Effector memory CD8-positive, alpha-beta T cell (primary cell): Measurements from ENCODE around the gene PCDHGA6.
A peak's percentile ranks its signal among the peaks of the same experiment; 100 is the strongest.
"Not testable (repeated sequence)": the region's sequence is repeated elsewhere in the genome, so short reads cannot be mapped to it uniquely, and the experiment has no call there.

Experiments used
- ATAC-seq: fragments of 150-1000 bp; cut with Tn5 transposase; replicated peaks from 2 replicates; pipeline ENCODE4 v1.10.0; 2021; ENCODE audit warnings: mild to moderate bottlenecking, moderate library complexity
- DNase-seq, 3 experiments: peaks; one replicate each; pipeline ENCODE4 v3.0.0; 2021
- H3K27ac Mint-ChIP-seq, 2 donors: one replicate each; pipeline ENCODE4 v1.8.0; 2022; ENCODE audit warnings: mild to moderate bottlenecking in 2 of 2, mixed read lengths in 2 of 2, moderate library complexity in 2 of 2
- H3K27me3 Mint-ChIP-seq, 2 donors: one replicate each; pipeline ENCODE4 v1.8.0; 2022; ENCODE audit warnings: mixed read lengths in 2 of 2
- H3K36me3 Mint-ChIP-seq: one replicate; pipeline ENCODE4 v1.8.0; 2022; ENCODE audit warnings: mild to moderate bottlenecking, moderate library complexity, mixed read lengths; ENCODE audit not compliant: insufficient read depth
- H3K4me1 Mint-ChIP-seq, 2 donors: one replicate each; pipeline ENCODE4 v1.8.0; 2022; ENCODE audit warnings: low read depth in 2 of 2, mixed read lengths in 2 of 2
- H3K4me3 Mint-ChIP-seq, 2 donors: one replicate each; pipeline ENCODE4 v1.8.0; 2022; ENCODE audit warnings: mild to moderate bottlenecking in 2 of 2, mixed read lengths in 2 of 2, moderate library complexity in 2 of 2
- H3K9me3 Mint-ChIP-seq, 2 donors: one replicate each; pipeline ENCODE4 v1.8.0; 2022; ENCODE audit warnings: mixed read lengths in 2 of 2

Gene PCDHGA6

DNA sequence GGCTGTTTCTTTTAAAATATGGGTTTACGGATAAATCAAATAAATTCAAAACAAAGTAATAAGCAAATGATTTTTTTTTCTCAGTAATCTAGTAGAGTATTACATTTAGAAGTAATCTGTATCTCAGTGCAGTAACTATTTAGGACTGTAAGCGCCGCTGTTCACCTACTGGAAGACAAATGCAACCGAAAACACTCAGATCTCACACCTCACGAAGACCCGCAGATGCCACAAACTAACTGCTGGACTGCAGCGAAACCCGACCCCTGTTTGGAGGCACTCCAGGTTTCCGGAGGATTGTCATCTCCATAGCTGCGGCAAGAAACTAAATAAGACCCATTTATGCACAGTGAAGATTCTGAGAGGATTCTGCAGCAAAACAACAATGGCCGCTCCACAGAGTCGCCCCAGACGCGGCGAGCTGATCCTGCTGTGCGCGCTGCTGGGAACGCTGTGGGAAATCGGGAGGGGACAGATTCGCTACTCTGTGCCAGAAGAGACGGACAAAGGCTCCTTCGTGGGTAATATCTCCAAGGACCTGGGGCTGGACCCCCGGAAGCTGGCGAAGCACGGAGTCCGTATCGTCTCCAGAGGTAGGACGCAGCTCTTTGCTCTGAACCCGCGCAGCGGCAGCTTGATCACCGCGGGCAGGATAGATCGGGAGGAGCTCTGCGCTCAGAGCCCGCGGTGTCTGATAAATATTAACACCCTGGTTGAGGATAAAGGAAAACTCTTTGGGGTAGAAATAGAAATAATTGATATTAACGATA lies 18.9 kb downstream of the PCDHGA6 start, which contains the start of gene PCDHGA8:
Gene PCDHGA8, plus strand, starts transcription at position 205 of the 770 bp plus-strand sequence. Its CDS starts 181 bp downstream, at position 386.
- peaks cover 6 to 14% of the 10 kb centered on the region in 2 donors for H3K9me3 Mint-ChIP-seq
- peaks cover 0 to 3% of the 10 kb centered on the region in 2 donors for H3K4me1 Mint-ChIP-seq
- ATAC-seq (no peak), DNase-seq (no peak)
- no peak within 1 kb of the TSS for H3K4me3 Mint-ChIP-seq
- H3K27me3 Mint-ChIP-seq, result peaks cover 36 to 80% of the 10 kb centered on the region in 2 donors
- H3K27ac Mint-ChIP-seq, result no peak within 1 kb of the TSS
- peaks cover 7% of the 10 kb centered on the region for H3K36me3 Mint-ChIP-seq

- DNase-seq, result no peak
- H3K9me3 Mint-ChIP-seq, result peaks cover 6 to 14% of the 10 kb centered on the region in 2 donors
- H3K36me3 Mint-ChIP-seq, result peaks cover 10% of the 10 kb centered on the region
- peaks cover 34 to 78% of the 10 kb centered on the region in 2 donors for H3K27me3 Mint-ChIP-seq
- ATAC-seq, result no peak
- H3K27ac Mint-ChIP-seq, result no peak overlapping the region
- peaks cover 0 to 3% of the 10 kb centered on the region in 2 donors for H3K4me1 Mint-ChIP-seq
- no peak overlapping the region for H3K4me3 Mint-ChIP-seq
Measured at GRCh38 chr5:141393267-141393666, 19.6 kb downstream of the PCDHGA6 start.

DNA sequence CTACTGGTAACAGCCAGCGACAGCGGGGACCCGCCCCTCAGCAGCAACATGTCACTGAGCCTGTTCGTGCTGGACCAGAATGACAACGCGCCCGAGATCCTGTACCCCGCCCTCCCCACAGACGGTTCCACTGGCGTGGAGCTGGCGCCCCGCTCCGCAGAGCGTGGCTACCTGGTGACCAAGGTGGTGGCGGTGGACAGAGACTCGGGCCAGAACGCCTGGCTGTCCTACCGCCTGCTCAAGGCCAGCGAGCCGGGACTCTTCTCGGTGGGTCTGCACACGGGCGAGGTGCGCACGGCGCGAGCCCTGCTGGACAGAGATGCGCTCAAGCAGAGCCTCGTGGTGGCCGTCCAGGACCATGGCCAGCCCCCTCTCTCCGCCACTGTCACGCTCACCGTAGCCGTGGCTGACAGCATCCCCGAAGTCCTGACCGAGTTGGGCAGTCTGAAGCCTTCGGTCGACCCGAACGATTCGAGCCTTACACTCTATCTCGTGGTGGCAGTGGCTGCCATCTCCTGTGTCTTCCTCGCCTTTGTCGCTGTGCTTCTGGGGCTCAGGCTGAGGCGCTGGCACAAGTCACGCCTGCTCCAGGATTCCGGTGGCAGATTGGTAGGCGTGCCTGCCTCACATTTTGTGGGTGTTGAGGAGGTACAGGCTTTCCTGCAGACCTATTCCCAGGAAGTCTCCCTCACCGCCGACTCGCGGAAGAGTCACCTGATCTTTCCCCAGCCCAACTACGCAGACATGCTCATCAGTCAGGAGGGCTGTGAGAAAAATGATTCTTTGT lies 20.9 kb downstream of the PCDHGA6 start:
- not testable (repeated sequence) for ATAC-seq, H3K4me1 Mint-ChIP-seq, H3K4me3 Mint-ChIP-seq, H3K36me3 Mint-ChIP-seq, DNase-seq, H3K27ac Mint-ChIP-seq
- Mint-ChIP-seq H3K9me3 (peaks cover 5 to 14% of the 10 kb centered on the region in 2 donors), H3K27me3 (peaks cover 36 to 77% of the 10 kb centered on the region in 2 donors)

DNA sequence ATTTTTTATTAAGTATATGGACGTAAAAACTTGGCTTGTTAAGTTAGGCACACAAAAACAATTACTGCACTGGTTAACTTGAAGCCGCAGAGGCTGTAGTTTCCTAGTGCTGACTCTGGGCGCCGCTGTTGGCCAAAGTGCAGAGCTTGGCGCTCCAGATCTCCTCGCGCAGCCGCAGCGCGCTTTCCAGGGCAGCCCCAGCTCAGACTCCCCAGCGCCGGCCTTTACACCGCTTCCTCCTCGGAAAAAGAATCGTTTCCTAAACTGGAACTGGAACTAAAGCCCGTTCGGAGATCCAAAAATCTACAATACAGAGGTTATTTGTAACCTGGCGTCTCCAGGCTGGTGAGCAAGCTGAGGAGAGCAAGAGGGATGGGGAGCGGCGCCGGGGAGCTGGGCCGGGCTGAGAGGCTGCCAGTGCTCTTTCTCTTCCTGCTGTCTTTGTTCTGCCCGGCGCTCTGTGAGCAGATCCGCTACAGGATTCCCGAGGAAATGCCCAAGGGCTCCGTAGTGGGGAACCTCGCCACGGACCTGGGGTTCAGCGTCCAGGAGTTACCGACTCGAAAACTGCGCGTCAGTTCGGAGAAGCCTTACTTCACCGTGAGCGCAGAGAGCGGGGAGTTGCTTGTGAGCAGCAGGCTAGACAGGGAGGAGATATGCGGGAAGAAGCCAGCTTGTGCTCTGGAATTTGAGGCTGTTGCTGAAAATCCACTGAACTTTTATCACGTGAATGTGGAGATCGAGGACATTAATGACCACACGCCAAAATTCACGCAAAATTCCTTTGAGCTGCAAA lies 24.3 kb downstream of the PCDHGA6 start, which contains the start of gene PCDHGB5:
Gene PCDHGB5, plus strand, starts transcription at position 192 of the 796 bp plus-strand sequence. Its CDS starts 181 bp downstream, at position 373.
- H3K36me3 Mint-ChIP-seq, DNase-seq, H3K27ac Mint-ChIP-seq, H3K4me1 Mint-ChIP-seq, H3K9me3 Mint-ChIP-seq: not testable (repeated sequence)
- Mint-ChIP-seq H3K4me3 (peak within 1 kb of the TSS; percentile 31 to 53), H3K27me3 (peaks cover 44 to 77% of the 10 kb centered on the region in 2 donors)
- ATAC-seq, result peak; percentile 77

DNA sequence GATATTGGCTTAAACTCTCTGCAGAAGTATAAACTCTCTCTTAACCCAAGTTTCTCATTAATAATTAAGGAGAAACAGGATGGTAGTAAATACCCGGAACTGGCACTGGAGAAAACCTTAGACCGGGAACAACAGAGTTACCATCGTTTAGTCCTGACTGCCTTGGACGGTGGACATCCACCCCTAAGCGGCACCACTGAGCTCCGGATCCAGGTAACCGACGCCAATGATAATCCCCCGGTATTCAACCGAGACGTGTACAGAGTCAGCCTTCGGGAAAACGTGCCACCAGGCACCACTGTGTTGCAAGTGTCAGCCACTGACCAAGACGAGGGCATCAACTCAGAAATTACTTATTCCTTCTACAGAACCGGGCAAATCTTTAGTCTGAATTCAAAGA lies 24.9 kb downstream of the PCDHGA6 start:
- Mint-ChIP-seq H3K4me1 (peaks cover 0 to 3% of the 10 kb centered on the region in 2 donors), H3K36me3 (peaks cover 8% of the 10 kb centered on the region), H3K27ac (no peak overlapping the region), H3K9me3 (peaks cover 7% of the 10 kb centered on the region in 2 donors), H3K4me3 (no peak overlapping the region), H3K27me3 (peaks cover 48 to 77% of the 10 kb centered on the region in 2 donors)
- DNase-seq (no peak), ATAC-seq (no peak)

GRCh38 chr5:141399555-141400258 lies 26.0 kb downstream of the PCDHGA6 start:
- H3K4me3 Mint-ChIP-seq, result no peak overlapping the region
- H3K36me3 Mint-ChIP-seq, result peaks cover 4% of the 10 kb centered on the region
- peaks cover 0 to 3% of the 10 kb centered on the region in 2 donors for H3K4me1 Mint-ChIP-seq
- DNase-seq (no peak), ATAC-seq (no peak)
- peaks cover 0 to 5% of the 10 kb centered on the region in 2 donors for H3K9me3 Mint-ChIP-seq
- no peak overlapping the region for H3K27ac Mint-ChIP-seq
- H3K27me3 Mint-ChIP-seq, result peaks cover 50 to 77% of the 10 kb centered on the region in 2 donors

GRCh38 chr5:141402553-141403243 lies 29.0 kb downstream of the PCDHGA6 start, which contains the start of gene PCDHGA9:
PCDHGA9 (plus strand) TSS chr5:141402778; CDS start chr5:141402953, 175 bp downstream.
- peaks cover 0 to 5% of the 10 kb centered on the region in 2 donors for H3K9me3 Mint-ChIP-seq
- ATAC-seq (no peak), DNase-seq (no peak)
- H3K27ac Mint-ChIP-seq, result no peak within 1 kb of the TSS
- peaks cover 0 to 3% of the 10 kb centered on the region in 2 donors for H3K4me1 Mint-ChIP-seq
- peaks cover 2% of the 10 kb centered on the region for H3K36me3 Mint-ChIP-seq
- peaks cover 61 to 79% of the 10 kb centered on the region in 2 donors for H3K27me3 Mint-ChIP-seq
- H3K4me3 Mint-ChIP-seq, result peak within 1 kb of the TSS; percentile 29 to 51

DNA sequence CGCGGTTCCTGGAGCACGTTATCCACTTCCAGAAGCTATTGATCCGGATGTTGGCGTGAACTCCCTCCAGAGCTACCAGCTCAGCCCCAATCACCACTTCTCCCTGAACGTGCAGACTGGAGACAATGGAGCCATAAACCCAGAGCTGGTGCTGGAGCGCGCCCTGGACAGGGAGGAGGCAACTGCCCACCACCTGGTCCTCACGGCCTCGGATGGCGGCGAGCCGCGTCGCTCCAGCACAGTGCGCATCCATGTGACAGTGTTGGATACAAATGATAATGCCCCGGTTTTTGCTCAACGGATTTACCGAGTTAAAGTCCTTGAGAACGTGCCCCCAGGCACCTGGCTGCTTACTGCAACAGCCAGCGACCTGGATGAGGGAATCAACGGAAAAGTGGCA lies 29.7 kb downstream of the PCDHGA6 start:
- ATAC-seq (no peak), DNase-seq (no peak)
- H3K4me3 Mint-ChIP-seq, result peak overlapping the region in 1 of 2 donors; percentile 29
- peaks cover 0 to 3% of the 10 kb centered on the region in 2 donors for H3K4me1 Mint-ChIP-seq
- no peaks in the 10 kb centered on the region for H3K36me3 Mint-ChIP-seq
- peaks cover 66 to 86% of the 10 kb centered on the region in 2 donors for H3K27me3 Mint-ChIP-seq
- no peak overlapping the region for H3K27ac Mint-ChIP-seq
- H3K9me3 Mint-ChIP-seq, result peaks cover 0 to 5% of the 10 kb centered on the region in 2 donors

- not testable (repeated sequence) for H3K27ac Mint-ChIP-seq, H3K36me3 Mint-ChIP-seq, H3K9me3 Mint-ChIP-seq, ATAC-seq, DNase-seq, H3K4me1 Mint-ChIP-seq
- peaks cover 55 to 73% of the 10 kb centered on the region in 2 donors for H3K27me3 Mint-ChIP-seq
- H3K4me3 Mint-ChIP-seq, result peak within 1 kb of the TSS; percentile 23 to 48
Measured at GRCh38 chr5:141407790-141408505, 34.3 kb downstream of the PCDHGA6 start, which contains the start of gene PCDHGB6. PCDHGB6 (plus strand) TSS chr5:141408021; CDS start chr5:141408203, 182 bp downstream.

DNA sequence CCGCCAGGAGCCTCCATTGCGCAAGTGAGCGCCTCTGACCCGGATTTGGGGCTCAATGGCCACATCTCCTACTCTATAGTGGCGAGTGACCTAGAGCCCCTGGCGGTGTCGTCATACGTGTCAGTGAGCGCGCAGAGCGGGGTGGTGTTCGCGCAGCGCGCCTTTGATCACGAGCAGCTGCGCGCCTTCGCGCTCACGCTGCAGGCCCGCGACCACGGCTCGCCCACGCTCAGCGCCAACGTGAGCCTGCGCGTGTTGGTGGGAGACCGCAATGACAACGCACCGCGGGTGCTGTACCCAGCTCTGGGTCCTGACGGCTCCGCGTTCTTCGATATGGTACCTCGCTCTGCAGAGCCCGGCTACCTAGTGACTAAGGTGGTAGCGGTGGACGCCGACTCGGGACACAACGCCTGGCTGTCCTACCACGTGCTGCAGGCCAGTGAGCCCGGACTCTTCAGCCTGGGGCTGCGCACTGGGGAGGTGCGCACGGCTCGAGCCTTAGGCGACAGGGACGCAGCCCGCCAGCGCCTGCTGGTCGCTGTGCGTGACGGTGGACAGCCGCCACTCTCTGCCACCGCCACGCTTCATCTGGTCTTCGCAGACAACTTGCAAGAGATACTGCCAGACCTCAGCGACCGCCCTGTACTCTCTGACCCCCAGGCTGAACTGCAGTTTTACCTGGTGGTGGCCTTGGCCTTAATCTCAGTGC lies 36.1 kb downstream of the PCDHGA6 start:
- H3K4me3 Mint-ChIP-seq, result no peak overlapping the region
- peaks cover 8 to 15% of the 10 kb centered on the region in 2 donors for H3K4me1 Mint-ChIP-seq
- no peak overlapping the region for H3K27ac Mint-ChIP-seq
- peaks cover 7% of the 10 kb centered on the region in 2 donors for H3K9me3 Mint-ChIP-seq
- H3K36me3 Mint-ChIP-seq, result peaks cover 7% of the 10 kb centered on the region
- ATAC-seq (no peak), DNase-seq (no peak)
- peaks cover 57 to 73% of the 10 kb centered on the region in 2 donors for H3K27me3 Mint-ChIP-seq

- Mint-ChIP-seq H3K27ac (no peak overlapping the region), H3K4me1 (peaks cover 8 to 19% of the 10 kb centered on the region in 2 donors), H3K36me3 (peaks cover 7% of the 10 kb centered on the region), H3K4me3 (no peak overlapping the region), H3K9me3 (peaks cover 7% of the 10 kb centered on the region in 2 donors), H3K27me3 (peaks cover 56 to 72% of the 10 kb centered on the region in 2 donors)
- no peak for ATAC-seq
- DNase-seq, result no peak
Measured at GRCh38 chr5:141411575-141411974, 37.9 kb downstream of the PCDHGA6 start.
